ENCODE data around the gene ITLN2. TPM values are rescaled to one million over a fixed set of nuclear protein-coding genes. Genes with fewer than 3 reads are reported as not detected.
"Not testable (repeated sequence)": the region's sequence is repeated elsewhere in the genome, so short reads cannot be mapped to it uniquely, and the experiment has no call there.

ITLN2 gene
- total RNA-seq, 1 experiment from 2014 or later, result 0.20 TPM

DNA sequence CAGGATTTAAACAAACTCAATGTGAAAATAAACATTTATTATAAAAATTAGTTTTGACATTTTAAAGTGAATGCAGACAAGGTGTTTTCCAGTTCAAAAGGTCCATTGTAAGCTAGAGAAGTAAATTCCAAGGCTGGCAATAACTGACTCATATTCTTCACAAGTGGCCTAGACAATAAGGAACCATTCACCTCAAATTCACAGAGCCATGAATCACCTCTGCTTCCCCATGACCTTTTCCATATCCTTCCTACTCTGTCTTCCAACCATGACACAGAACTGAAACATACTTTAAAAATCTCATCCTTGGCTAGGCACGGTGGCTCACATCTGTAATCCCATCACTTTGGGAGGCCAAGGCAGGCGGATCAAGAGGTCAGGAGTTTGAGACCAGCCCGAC lies 41.6 kb upstream of the ITLN2 start (continued):
- TF ChIP-seq, protein P1, sequence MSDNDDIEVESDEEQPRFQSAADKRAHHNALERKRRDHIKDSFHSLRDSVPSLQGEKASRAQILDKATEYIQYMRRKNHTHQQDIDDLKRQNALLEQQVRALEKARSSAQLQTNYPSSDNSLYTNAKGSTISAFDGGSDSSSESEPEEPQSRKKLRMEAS (IDR thresholded peaks at IDR 0.05), result no peak; the same call in 1 of the 2 replicates
- TF ChIP-seq SRF (IDR thresholded peaks at IDR 0.05; ENCODE audit: low read depth), result no peak

DNA sequence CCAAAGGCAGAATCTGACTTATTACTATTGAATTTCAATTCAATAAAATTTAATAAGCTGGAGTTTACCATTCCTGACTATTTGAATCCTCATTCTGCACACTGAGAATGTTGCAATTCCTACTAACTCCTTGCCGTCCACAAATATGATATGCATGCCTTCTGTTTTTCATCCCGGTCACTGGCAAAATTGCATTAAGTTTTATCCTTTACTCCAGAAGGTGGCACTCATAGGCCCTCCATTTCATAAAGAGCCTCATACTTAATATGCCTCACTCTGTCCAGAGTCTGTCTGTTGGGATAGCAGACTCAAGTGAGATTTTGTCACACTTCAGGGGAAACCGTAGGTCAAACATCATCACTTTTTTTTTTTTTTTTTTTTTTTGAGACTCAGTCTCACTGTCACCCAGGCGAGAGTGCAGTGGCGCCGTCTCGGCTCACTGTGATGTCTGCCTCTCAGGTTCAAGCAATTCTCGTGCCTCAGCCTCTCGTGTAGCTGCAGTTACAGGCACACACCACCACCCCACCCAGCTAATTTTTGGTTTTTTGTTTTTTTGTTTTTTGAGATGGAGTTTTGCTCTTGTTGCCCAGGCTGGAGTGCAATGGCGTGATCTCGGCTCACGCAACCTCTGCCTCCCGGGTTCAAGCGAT lies 39.1 kb upstream of the ITLN2 start:
- RAD21 ChIA-PET (ENCODE audit: low non-redundant PET in 1 of 2, low total read pairs in 2 of 2, uncharacterized antibody in 2 of 2, unreplicated experiment in 2 of 2), result interaction anchor here in 1 of 2 experiments (0.7 kb wide), 1 partner anchor 156 kb away, joined by 5 read pairs; no protein-coding TSS in a partner anchor
- Histone ChIP-seq H4K20me1 (ENCODE audit: insufficient read depth) (no peaks in the 10 kb centered on the region), H3K4me2 (ENCODE audit: low read length) (peak overlapping the region; percentile 8; the same call in 1 of the 2 replicates), H3K27me3 (ENCODE audit: insufficient read depth, low read length) (no peaks in the 10 kb centered on the region), H2AFZ (ENCODE audit: low read depth, low read length, poor library complexity, severe bottlenecking) (no peak overlapping the region), H3K4me3 (replicated peaks in 1 of 2; ENCODE audit: low read depth in 1 of 2, low read length in 2 of 2) (no peak overlapping the region), H3K79me2 (ENCODE audit: insufficient read depth, low read length) (no peaks in the 10 kb centered on the region), H3K36me3 (ENCODE audit: control insufficient read depth in 1 of 2, insufficient read depth in 2 of 2, low read length in 2 of 2) (peaks cover 6 to 7% of the 10 kb centered on the region in 2 experiments; a peak in 2 of 4 replicates), H3K27ac (ENCODE audit: low read depth, low read length) (no peak overlapping the region), H3K9ac (ENCODE audit: low read length) (peak overlapping the region; percentile 6), H3K4me1 (ENCODE audit: control insufficient read depth in 1 of 2, insufficient read depth in 2 of 2, low read length in 2 of 2) (peaks cover 49 to 90% of the 10 kb centered on the region in 2 experiments), H3K9me3 (ENCODE audit: control insufficient read depth in 1 of 2, insufficient read depth in 1 of 2, low read depth in 1 of 2, low read length in 2 of 2) (no peaks in the 10 kb centered on the region), H3K9me2 (ENCODE audit: insufficient read depth) (no peaks in the 10 kb centered on the region)
- POLR2A ChIA-PET, result interaction anchor here (0.7 kb wide), 1 partner anchor 72 kb away, joined by 4 read pairs; no protein-coding TSS in a partner anchor
- intact Hi-C loops (cut with micrococcal nuclease), result loop anchor here (1.0 kb wide), 1 partner anchor 104 kb away; no protein-coding TSS in a partner anchor
- TF ChIP-seq POLR2AphosphoS5 (IDR thresholded peaks at IDR 0.05; ENCODE audit: low read depth, low read length), result peak; percentile 23; the same call in 1 of the 2 replicates
- peak; percentile 69 for TF ChIP-seq RAD21 (IDR thresholded peaks at IDR 0.05; ENCODE audit: low read depth)
- TF ChIP-seq EZH2phosphoT487 (IDR thresholded peaks at IDR 0.05; ENCODE audit: borderline replicate concordance), result no peak
- TF ChIP-seq, protein P2, sequence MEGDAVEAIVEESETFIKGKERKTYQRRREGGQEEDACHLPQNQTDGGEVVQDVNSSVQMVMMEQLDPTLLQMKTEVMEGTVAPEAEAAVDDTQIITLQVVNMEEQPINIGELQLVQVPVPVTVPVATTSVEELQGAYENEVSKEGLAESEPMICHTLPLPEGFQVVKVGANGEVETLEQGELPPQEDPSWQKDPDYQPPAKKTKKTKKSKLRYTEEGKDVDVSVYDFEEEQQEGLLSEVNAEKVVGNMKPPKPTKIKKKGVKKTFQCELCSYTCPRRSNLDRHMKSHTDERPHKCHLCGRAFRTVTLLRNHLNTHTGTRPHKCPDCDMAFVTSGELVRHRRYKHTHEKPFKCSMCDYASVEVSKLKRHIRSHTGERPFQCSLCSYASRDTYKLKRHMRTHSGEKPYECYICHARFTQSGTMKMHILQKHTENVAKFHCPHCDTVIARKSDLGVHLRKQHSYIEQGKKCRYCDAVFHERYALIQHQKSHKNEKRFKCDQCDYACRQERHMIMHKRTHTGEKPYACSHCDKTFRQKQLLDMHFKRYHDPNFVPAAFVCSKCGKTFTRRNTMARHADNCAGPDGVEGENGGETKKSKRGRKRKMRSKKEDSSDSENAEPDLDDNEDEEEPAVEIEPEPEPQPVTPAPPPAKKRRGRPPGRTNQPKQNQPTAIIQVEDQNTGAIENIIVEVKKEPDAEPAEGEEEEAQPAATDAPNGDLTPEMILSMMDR (IDR thresholded peaks at IDR 0.05 in 2 of 3, conservative IDR thresholded peaks at IDR 0.05 in 1 of 3; ENCODE audit: borderline replicate concordance in 1 of 3, insufficient read depth in 1 of 3, low read depth in 2 of 3, low read length in 2 of 3), result peak; percentile 37 to 47 (median 42); a peak in 5 of 6 replicates
- ATAC-seq, result no peak
- CTCF ChIA-PET, result interaction anchor here (0.7 to 2.1 kb wide), 6 partner anchors 10 to 201 kb away, joined by 3 to 11 read pairs (median 3); partner anchors contain the start of genes F11R and KLHDC9
- BruUV-seq (replicated peaks), result no TSS peak
- DNase-seq (ENCODE audit: low read depth, low spot score), result no peak

DNA sequence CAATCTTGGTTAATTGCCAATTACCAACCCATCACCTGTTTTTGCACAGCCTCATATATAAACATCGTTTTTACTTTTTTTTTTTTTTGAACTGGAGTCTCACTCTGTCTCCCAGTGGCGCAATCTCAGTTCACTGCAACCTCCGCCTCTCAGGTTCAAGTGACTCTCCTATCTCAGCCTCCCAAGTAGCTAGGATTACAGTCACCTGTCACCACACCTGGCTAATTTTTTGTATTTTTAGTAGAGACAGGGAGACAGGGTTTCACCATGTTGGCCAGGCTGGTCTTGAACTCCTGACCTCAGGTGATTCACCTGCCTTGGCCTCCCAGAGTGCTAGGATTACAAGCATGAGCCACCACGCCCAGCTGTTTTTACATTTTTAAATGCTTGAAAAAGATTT lies 37.4 kb upstream of the ITLN2 start:
- H3K27me3 ChIP-seq (ENCODE audit: insufficient read depth, low read length); H3K79me2 ChIP-seq (ENCODE audit: insufficient read depth, low read length); POLR2A ChIA-PET; CTCF ChIA-PET; DNase-seq (ENCODE audit: low read depth, low spot score); H3K9ac ChIP-seq (ENCODE audit: low read length); H3K36me3 ChIP-seq (ENCODE audit: control insufficient read depth in 1 of 2, insufficient read depth in 2 of 2, low read length in 2 of 2); H3K27ac ChIP-seq (ENCODE audit: low read depth, low read length); H3K9me2 ChIP-seq (ENCODE audit: insufficient read depth); intact Hi-C loops (cut with micrococcal nuclease); H4K20me1 ChIP-seq (ENCODE audit: insufficient read depth); BruUV-seq (replicated peaks); H2AFZ ChIP-seq (ENCODE audit: low read depth, low read length, poor library complexity, severe bottlenecking); ATAC-seq; H3K9me3 ChIP-seq (ENCODE audit: control insufficient read depth in 1 of 2, insufficient read depth in 1 of 2, low read depth in 1 of 2, low read length in 2 of 2): not testable (repeated sequence)
- peak overlapping the region; percentile 55 for H3K4me2 ChIP-seq (ENCODE audit: low read length)
- H3K4me3 ChIP-seq (replicated peaks in 1 of 2; ENCODE audit: low read depth in 1 of 2, low read length in 2 of 2), result 0 out of 4 replicates have a peak overlapping the region, but pooled peaks of 1 of the 2 experiments have one; percentile 14
- peaks cover 46 to 75% of the 10 kb centered on the region in 2 experiments for H3K4me1 ChIP-seq (ENCODE audit: control insufficient read depth in 1 of 2, insufficient read depth in 2 of 2, low read length in 2 of 2)
- RAD21 ChIA-PET (ENCODE audit: low non-redundant PET in 1 of 2, low total read pairs in 2 of 2, uncharacterized antibody in 2 of 2, unreplicated experiment in 2 of 2), result interaction anchor here in 1 of 2 experiments (1.1 kb wide), 1 partner anchor 80 kb away, joined by 5 read pairs; no protein-coding TSS in a partner anchor

All from HCT116 (cell line).